ENCODE results near the gene ANGEL1.

The ANGEL1 gene, protein sequence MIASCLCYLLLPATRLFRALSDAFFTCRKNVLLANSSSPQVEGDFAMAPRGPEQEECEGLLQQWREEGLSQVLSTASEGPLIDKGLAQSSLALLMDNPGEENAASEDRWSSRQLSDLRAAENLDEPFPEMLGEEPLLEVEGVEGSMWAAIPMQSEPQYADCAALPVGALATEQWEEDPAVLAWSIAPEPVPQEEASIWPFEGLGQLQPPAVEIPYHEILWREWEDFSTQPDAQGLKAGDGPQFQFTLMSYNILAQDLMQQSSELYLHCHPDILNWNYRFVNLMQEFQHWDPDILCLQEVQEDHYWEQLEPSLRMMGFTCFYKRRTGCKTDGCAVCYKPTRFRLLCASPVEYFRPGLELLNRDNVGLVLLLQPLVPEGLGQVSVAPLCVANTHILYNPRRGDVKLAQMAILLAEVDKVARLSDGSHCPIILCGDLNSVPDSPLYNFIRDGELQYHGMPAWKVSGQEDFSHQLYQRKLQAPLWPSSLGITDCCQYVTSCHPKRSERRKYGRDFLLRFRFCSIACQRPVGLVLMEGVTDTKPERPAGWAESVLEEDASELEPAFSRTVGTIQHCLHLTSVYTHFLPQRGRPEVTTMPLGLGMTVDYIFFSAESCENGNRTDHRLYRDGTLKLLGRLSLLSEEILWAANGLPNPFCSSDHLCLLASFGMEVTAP

DNA sequence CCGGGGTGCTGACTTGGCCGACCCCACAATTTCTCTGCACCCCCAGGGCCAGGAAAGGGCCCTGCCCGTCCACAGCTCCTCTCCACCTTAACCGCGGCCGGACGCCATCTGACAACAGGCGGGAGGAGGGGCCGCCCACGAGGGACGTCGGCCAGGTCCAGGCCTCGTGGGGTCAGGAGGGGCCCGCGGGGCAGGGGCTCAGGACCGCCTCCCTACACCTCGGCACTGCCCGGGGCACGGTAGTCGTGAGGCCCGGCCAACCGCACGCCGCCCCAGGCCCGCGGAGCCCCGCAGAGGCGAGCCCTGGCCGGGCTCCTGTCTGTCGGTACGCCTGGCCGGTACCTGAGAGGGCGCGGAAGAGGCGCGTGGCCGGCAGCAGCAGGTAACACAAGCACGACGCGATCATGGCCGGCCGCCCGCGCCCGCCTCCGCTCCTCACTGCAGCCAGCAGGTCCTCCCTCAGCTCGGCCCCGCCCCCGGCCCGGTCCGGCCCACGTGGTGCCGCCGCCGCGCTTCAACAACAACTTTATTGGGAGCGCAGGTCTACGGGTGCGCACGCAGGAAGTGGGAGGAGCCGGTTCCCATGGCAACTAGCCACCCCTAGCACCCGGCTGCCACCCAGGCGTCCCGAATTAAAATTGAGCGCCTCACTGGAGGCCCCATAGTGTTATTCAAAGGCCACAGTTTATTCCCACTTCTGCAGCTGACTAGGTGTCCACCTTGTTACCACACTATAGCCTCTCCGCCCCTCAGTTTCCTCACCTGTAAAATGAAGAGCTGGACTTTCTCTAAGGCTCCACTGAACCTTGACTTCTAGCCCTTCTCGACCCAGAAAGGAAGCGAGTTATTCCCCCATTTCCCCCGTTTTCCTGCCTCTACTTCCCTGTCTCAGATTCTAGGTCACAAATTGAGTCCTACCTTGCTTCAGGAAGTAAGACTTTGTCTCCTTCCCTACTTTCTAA lies at the start of gene ANGEL1:
TSS of gene ANGEL1 (minus strand) at position 461 of the 962 bp plus-strand sequence. CDS start at position 406, 55 bp downstream.
- DNase-seq (ENCODE audit: low read depth in 3 of 3, low spot score in 1 of 3): peak; percentile 94 to 96 (median 95)

GRCh38 chr14:76861574-76862255 lies 49.0 kb upstream of the ANGEL1 start:
- no peak for DNase-seq (ENCODE audit: low read depth in 3 of 3, low spot score in 1 of 3)

DNA sequence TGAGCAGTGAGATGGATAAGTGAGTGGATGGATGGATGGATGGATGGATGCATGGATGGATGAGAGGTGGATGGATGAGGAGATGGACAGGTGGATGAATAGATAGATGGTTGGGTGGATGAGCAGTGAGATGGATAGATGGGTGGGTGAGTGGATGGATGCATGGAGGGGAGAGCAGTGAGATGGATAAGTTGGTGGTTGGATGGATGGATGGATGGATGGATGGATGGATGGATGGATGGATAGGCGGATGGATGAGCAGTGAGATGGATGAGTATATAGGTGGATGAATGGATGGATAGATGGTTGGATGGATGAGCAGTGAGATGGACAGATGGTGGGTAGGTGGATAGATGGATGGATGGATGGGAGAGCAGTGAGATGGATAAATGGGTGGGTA lies 44.1 kb upstream of the ANGEL1 start:
- DNase-seq (ENCODE audit: low read depth in 3 of 3, low spot score in 1 of 3): no peak

DNA sequence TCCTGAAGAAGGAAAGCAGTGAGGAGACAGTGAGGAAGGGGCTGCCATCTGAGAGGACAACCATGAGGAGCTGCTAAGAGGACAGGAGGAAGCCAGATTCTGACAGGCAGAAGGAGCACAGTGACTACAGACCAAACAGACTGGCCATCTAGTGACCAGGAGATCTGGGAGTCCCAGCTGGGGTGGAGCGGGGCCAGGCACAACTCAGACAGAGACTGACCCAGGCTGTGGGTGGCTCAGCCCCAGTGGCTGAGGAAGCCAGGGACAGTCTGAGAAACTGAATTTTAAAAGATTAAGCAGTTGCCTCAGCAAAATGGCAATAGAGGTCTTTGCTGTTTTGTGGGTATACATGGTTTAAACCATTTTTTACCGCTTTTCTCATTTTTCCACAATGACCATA lies 42.4 kb upstream of the ANGEL1 start:
- DNase-seq (ENCODE audit: low read depth in 3 of 3, low spot score in 1 of 3): no peak

DNA sequence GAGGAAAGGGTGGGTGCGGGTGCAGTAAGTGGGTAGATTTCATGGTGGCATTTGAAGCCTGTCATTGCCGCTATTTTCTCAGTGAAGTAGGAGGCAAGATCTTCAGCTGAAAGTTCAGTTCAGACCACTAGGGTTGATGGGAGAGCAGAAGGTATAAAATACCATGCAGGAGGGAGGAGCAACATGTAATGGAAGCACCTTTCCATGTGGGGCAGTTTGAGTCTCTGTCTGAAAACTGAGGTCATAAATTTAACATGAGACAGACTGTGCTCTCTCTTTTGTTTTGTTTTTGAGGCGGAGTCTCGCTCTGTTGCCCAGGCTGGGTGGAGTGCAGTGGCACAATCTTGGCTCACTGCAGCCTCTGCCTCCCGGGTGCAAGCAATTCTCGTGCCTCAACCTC lies 36.2 kb upstream of the ANGEL1 start:
- DNase-seq (ENCODE audit: low read depth in 3 of 3, low spot score in 1 of 3): no peak

- DNase-seq (ENCODE audit: low read depth in 3 of 3, low spot score in 1 of 3): no peak
These were observed 33.8 kb upstream of the ANGEL1 start for GRCh38 chr14:76846331-76847047.

DNA sequence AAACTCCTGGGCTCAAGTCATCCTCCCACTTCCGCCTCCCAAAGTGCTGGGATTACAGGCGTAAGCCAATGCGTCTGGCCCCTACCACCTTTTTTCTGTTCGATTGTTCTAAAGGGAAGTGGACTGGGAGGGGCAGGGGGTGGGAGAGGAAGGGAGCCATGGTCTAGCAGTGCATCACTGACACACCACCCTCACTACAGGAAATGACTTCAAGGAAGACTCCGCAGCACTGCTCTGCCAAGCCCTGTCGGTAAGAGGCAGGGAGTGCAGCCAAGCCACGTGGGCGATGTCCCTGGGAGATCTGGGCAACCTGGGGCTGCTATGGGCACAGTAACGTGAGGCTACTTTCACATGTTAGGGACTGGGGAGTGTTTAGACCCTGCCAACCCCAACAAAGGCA lies 31.5 kb upstream of the ANGEL1 start:
- DNase-seq (ENCODE audit: low read depth in 3 of 3, low spot score in 1 of 3): peak; percentile 4 to 27 (median 26)

DNA sequence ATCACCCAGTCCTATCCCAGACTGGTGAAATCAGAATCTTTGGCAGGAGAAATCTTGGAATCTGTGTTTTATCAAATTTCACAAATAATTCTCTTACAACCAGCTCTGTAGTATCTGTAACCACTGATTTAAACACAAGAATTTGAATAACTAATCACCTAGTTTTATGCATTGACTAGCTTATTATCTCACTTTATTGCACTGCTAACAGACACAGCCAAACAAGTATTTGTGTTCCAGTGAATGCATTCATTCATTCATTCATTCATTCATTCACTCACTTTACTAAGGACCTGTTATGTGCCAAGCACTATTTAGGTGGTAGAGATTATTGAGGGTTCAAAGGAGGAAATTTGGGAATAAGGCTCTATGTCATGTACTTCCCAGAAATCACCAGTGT lies 29.7 kb upstream of the ANGEL1 start:
- no peak for DNase-seq (ENCODE audit: low read depth in 3 of 3, low spot score in 1 of 3)

GRCh38 chr14:76837524-76837923 lies 24.8 kb upstream of the ANGEL1 start:
- no peak for DNase-seq (ENCODE audit: low read depth in 3 of 3, low spot score in 1 of 3)

DNA sequence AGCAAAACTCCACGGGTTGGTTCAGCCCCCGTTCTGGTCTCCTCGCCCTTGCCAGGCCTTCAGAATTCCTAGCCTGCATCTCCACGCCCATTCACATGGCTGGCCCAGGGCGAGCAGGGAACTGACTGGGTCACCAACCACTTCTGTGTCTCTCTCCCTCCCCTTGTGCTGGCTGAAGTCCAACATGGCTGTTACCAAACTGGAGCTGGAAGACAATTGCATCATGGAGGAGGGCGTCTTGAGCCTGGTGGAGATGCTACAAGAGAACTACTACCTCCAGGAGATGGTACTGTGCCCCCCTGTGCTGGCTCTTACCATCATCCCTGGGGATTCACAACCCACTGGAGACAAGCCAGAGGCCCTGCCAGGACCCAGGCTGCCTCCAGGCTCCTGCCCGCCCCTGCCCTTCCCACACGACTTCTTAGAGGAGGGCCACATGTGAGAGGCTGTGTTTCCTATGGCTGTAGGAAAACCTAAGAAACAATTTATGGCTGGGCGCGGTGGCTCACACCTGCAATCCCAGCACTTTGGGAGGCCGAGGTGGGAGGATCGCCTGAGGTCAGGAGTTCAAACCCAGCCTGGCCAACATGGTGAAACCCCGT lies 23.4 kb upstream of the ANGEL1 start:
- DNase-seq (ENCODE audit: low read depth in 3 of 3, low spot score in 1 of 3): no peak

DNA sequence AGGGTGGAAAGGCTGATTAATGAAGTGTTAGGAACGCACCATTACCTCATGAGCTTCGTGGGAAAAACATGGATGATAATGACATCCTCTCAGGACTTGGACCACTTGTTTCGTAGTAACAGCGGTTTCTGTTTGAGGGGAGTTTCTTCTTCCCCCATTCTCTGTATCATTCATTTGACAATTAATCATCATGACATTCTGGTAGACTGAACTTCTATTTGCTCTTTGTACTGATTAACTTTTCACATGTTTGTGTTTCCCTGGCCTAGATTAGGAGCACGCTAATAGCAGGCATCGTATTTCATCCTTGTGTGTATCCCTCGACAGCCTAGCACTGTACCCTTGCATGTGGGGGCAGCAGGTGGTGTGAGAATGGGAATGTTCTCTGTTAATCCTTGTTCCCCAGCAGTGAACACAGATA lies 21.6 kb upstream of the ANGEL1 start:
- DNase-seq (ENCODE audit: low read depth in 3 of 3, low spot score in 1 of 3): no peak

DNA sequence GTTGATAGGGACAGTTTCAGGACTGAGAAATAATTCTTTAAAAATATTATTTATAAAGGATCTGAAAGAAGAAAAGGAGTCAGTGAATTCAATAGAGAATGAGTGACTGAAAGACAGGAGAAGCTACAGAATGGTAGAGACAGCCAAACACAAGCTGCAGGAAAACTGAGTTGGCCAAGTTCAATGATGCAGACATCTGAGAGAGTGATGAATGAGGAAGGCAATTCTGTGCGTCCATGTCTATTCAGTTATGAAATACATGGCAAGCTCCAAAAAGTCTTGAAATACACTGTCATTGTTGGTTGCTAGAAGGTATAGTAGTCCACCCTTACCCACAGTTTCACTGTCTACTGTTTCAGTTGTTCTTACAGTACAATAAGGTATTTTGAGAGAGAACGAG lies 20.3 kb upstream of the ANGEL1 start:
- DNase-seq (ENCODE audit: low read depth in 3 of 3, low spot score in 1 of 3): no peak

DNA sequence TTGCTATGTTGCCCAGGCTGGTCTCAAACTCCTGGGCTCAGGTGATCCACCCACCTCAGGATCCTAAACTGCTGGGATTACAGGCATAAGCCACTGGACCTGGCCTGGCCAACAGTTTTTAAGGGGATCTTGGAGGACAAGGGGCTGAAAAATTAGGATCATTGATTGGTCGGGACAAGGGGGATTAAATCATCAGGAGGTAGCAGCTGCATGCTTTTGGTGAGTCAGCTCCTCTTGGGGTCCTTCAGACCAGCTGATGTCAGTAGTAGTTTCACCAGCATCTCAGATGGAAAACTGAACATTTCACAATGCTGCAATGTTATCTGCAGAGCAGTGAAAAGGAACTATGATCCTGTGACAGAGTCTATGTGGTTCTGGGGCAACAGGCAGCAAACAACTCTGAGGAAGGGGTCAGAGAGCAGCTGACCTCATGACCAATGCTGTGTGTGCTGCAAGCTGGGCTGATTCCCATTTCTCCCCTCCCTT lies 19.9 kb upstream of the ANGEL1 start:
- DNase-seq (ENCODE audit: low read depth in 3 of 3, low spot score in 1 of 3): no peak

DNA sequence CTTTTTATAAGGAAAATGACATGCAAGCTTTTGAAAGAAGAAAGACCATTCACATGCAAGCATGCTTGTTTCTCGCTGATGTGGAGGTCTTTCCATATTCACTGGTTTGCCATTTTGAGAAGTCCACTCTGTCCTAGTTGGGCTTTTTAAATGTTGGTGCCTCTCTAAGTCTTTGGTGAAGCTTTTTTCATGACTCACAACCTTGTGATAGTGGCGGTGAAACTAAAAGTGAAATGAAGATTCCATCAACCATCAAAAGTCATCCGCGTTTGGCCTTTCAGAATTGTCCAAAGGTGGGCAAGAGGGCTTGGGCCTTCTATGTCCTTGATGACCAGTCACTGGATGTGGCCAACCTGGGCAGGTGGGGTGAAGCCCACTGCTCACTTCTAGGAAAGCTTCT lies 17.9 kb upstream of the ANGEL1 start:
- no peak for DNase-seq (ENCODE audit: low read depth in 3 of 3, low spot score in 1 of 3)

GRCh38 chr14:76829650-76830421 lies 17.2 kb upstream of the ANGEL1 start:
- no peak for DNase-seq (ENCODE audit: low read depth in 3 of 3, low spot score in 1 of 3)

- DNase-seq (ENCODE audit: low read depth in 3 of 3, low spot score in 1 of 3): no peak
These were observed 16.3 kb upstream of the ANGEL1 start for GRCh38 chr14:76829013-76829365.

GRCh38 chr14:76828339-76829012 lies 15.8 kb upstream of the ANGEL1 start:
- no peak for DNase-seq (ENCODE audit: low read depth in 3 of 3, low spot score in 1 of 3)

GRCh38 chr14:76827696-76828296 lies 15.1 kb upstream of the ANGEL1 start:
- no peak for DNase-seq (ENCODE audit: low read depth in 3 of 3, low spot score in 1 of 3)

Measured in stimulated activated CD4-positive, alpha-beta T cell treated with anti-CD3 and anti-CD28 coated beads, TNF-alpha, amount 100 ng/mL, for 1 hour (primary cell).